HFF-Myc (cell line): ENCODE data around the gene EPG5.

Experiments used
- DNase-seq: peaks from one replicate; pipeline ENCODE4 v3.0.0-alpha.2; 2011; ENCODE audit warnings: low read depth; ENCODE audit errors: extremely low read depth
- H3K4me3 ChIP-seq: replicated peaks from 2 replicates; pipeline ENCODE4 v1.5.1; 2011; ENCODE audit warnings: low read depth, mild to moderate bottlenecking, control low read depth, low read length
- TF ChIP-seq, protein P1 (sequence below): IDR thresholded peaks from 2 replicates; pipeline ENCODE4 v1.5.1; 2012; ENCODE audit warnings: mild to moderate bottlenecking, low read depth, low read length, control low read depth; ENCODE audit errors: missing control alignments

The EPG5 gene

GRCh38 chr18:45844938-45845337 lies 122.2 kb downstream of the EPG5 start:
- TF ChIP-seq, protein P1, sequence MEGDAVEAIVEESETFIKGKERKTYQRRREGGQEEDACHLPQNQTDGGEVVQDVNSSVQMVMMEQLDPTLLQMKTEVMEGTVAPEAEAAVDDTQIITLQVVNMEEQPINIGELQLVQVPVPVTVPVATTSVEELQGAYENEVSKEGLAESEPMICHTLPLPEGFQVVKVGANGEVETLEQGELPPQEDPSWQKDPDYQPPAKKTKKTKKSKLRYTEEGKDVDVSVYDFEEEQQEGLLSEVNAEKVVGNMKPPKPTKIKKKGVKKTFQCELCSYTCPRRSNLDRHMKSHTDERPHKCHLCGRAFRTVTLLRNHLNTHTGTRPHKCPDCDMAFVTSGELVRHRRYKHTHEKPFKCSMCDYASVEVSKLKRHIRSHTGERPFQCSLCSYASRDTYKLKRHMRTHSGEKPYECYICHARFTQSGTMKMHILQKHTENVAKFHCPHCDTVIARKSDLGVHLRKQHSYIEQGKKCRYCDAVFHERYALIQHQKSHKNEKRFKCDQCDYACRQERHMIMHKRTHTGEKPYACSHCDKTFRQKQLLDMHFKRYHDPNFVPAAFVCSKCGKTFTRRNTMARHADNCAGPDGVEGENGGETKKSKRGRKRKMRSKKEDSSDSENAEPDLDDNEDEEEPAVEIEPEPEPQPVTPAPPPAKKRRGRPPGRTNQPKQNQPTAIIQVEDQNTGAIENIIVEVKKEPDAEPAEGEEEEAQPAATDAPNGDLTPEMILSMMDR = no peak
- DNase-seq = no peak
- H3K4me3 ChIP-seq = no peak overlapping the region

- TF ChIP-seq, protein P1 = no peak
- H3K4me3 ChIP-seq = no peak overlapping the region
- no peak for DNase-seq
Measured at GRCh38 chr18:45843019-45843418, 124.1 kb downstream of the EPG5 start.

DNA sequence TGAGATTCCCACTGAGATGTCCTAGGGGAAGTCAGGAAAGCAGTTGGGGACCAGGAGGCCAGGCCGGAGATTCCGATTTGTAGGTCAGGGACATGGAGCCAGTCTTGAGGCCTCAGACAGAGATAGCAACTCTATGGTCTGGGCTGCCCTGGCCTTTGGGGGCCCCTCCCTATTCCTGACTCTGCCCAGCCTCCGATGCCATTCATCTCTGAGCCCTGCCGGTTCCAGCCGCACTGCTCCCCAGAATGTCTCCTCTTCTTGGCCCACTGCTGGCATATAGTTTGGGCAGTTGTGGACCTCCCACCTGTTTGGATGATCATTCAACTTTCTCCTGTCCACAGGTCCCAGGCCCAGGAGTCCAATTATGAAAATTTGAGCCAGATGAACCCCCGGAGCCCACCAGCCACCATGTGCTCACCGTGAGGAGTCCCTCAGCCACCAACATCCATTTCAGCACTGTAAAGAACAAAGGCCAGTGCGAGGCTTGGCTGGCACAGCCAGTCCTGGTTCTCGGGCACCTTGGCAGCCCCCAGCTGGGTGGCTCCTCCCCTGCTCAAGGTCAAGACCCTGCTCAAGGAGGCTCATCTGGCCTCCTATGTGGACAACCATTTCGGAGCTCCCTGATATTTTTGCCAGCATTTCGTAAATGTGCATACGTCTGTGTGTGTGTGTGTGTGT lies 125.2 kb downstream of the EPG5 start:
- TF ChIP-seq, protein P1 = no peak
- H3K4me3 ChIP-seq = no peak overlapping the region
- no peak for DNase-seq

GRCh38 chr18:45841060-45841764 lies 125.9 kb downstream of the EPG5 start:
- TF ChIP-seq, protein P1 = no peak
- H3K4me3 ChIP-seq = no peak overlapping the region
- DNase-seq = no peak

DNA sequence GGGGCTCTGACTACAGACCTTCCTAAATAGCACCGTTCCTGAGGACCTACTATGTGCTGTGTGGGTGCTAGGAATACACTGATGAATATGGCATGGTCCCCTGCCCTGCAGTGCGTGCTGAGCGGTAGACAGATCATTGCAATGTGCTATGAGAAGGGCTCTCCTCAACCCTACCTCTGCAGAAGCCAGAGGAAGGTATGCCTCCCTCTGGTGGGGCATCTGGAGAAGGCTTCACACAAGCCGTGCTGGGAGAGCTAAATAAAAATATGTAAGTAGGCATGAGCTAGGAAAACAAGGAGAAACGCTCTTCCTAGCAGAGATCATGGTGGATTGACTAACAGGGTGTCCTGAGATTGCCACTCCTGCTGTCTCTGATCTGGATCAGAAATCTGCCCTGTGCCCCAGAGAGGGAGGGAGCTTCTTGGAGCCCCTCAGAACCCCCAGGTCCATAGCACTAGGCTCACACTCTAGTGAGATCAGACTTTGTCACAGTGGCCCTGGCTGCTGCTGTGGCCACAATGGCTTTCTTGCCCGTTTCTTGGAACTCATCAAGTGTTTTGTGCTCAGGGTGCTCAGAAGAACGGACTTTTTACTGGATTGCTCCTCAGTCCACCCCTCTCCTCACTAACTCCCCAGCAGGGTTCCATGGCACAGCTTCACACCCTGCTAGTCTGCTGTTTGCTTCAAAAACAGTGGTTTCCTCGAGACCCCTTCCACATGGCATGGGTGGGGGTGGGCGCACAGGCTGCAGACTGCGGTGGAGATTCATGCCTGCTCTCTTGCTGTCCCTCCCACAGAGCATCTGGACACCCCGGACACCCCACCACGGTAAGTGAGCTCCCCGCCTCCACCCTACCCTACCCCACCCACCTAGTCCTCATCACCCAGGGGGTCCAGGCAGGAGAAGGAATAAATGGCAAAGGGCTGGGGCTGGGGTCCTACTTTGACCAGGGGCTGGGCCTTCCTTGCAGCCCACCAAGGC lies 127.4 kb downstream of the EPG5 start:
- DNase-seq = peak; percentile 54

GRCh38 chr18:45838302-45839070 lies 128.6 kb downstream of the EPG5 start:
- no peak overlapping the region for H3K4me3 ChIP-seq
- TF ChIP-seq, protein P1 = no peak

More for the DNA sequence above, 127.4 kb downstream of the EPG5 start:
- H3K4me3 ChIP-seq = no peak overlapping the region
- TF ChIP-seq, protein P1 = peak; percentile 75

More at GRCh38 chr18:45838302-45839070, 128.6 kb downstream of the EPG5 start:
- no peak for DNase-seq
